Kidney epithelial cell (primary cell): ENCODE measurements around the gene CSGALNACT2. TPM values are rescaled to one million over a fixed set of nuclear protein-coding genes. Genes with fewer than 3 reads are reported as not detected.

ENCODE experiments used
- DNase-seq: peaks from one replicate; pipeline ENCODE4 v3.0.0-alpha.2; 2010; ENCODE audit warnings: low read depth
- H3K27me3 ChIP-seq: 2 replicates; pipeline ENCODE4 v1.6.0; 2011; ENCODE audit warnings: low read length; ENCODE audit not compliant: control insufficient read depth, insufficient read depth
- H3K36me3 ChIP-seq: 2 replicates; pipeline ENCODE4 v1.5.1; 2011; ENCODE audit warnings: low read length; ENCODE audit not compliant: control insufficient read depth, insufficient read depth
- H3K4me3 ChIP-seq: 2 replicates; pipeline ENCODE4 v1.5.1; 2011; ENCODE audit warnings: low read depth, mild to moderate bottlenecking, control low read depth, low read length
- CTCF ChIP-seq: IDR thresholded peaks from 2 replicates; pipeline ENCODE4 v1.5.1; 2011; ENCODE audit warnings: mild to moderate bottlenecking, moderate library complexity, low read length, control low read depth, inconsistent platforms; ENCODE audit not compliant: insufficient read depth, poor library complexity, severe bottlenecking
- total RNA-seq: library from RNA; depleted of rRNA; stranded (reverse); fragments of >200 nt; gene quantifications from 2 replicates; pipeline ENCODE4 v1.2.3, GENCODE V29; 2015

Gene CSGALNACT2
- total RNA-seq, 1 donor from 2014 or later, result 17.3 TPM

GRCh38 chr10:43110338-43111071, 27.7 kb upstream of the CSGALNACT2 start:
- Histone ChIP-seq H3K27me3 (no peaks in the 10 kb centered on the region), H3K36me3 (no peaks in the 10 kb centered on the region), H3K4me3 (no peak overlapping the region)
- no peak for TF ChIP-seq CTCF
- no peak for DNase-seq

GRCh38 chr10:43111101-43111500, 27.1 kb upstream of the CSGALNACT2 start:
- Histone ChIP-seq H3K27me3 (no peaks in the 10 kb centered on the region), H3K36me3 (no peaks in the 10 kb centered on the region), H3K4me3 (no peak overlapping the region)
- no peak for TF ChIP-seq CTCF
- no peak for DNase-seq

GRCh38 chr10:43111921-43112607, 26.2 kb upstream of the CSGALNACT2 start:
- Histone ChIP-seq H3K27me3 (no peaks in the 10 kb centered on the region), H3K36me3 (no peaks in the 10 kb centered on the region), H3K4me3 (no peak overlapping the region)
- no peak for DNase-seq
- TF ChIP-seq CTCF, result no peak

GRCh38 chr10:43112608-43112961, 25.7 kb upstream of the CSGALNACT2 start:
- no peak for TF ChIP-seq CTCF
- H3K36me3 ChIP-seq, result no peaks in the 10 kb centered on the region
- DNase-seq, result no peak
- H3K4me3 ChIP-seq, result no peak overlapping the region
- H3K27me3 ChIP-seq, result no peaks in the 10 kb centered on the region

GRCh38 chr10:43113201-43114087, 24.8 kb upstream of the CSGALNACT2 start:
- H3K4me3 ChIP-seq, result no peak overlapping the region
- no peak for DNase-seq

More at GRCh38 chr10:43113201-43114087, 24.8 kb upstream of the CSGALNACT2 start:
- Histone ChIP-seq H3K27me3 (no peaks in the 10 kb centered on the region), H3K36me3 (no peaks in the 10 kb centered on the region)
- no peak for TF ChIP-seq CTCF
